ENCODE data around the gene NPDC1. TPM values are rescaled to one million over a fixed set of nuclear protein-coding genes. Genes with fewer than 3 reads are reported as not detected.

NPDC1 gene
- total RNA-seq, 1 donor from 2014 or later: 62.0 TPM

DNA sequence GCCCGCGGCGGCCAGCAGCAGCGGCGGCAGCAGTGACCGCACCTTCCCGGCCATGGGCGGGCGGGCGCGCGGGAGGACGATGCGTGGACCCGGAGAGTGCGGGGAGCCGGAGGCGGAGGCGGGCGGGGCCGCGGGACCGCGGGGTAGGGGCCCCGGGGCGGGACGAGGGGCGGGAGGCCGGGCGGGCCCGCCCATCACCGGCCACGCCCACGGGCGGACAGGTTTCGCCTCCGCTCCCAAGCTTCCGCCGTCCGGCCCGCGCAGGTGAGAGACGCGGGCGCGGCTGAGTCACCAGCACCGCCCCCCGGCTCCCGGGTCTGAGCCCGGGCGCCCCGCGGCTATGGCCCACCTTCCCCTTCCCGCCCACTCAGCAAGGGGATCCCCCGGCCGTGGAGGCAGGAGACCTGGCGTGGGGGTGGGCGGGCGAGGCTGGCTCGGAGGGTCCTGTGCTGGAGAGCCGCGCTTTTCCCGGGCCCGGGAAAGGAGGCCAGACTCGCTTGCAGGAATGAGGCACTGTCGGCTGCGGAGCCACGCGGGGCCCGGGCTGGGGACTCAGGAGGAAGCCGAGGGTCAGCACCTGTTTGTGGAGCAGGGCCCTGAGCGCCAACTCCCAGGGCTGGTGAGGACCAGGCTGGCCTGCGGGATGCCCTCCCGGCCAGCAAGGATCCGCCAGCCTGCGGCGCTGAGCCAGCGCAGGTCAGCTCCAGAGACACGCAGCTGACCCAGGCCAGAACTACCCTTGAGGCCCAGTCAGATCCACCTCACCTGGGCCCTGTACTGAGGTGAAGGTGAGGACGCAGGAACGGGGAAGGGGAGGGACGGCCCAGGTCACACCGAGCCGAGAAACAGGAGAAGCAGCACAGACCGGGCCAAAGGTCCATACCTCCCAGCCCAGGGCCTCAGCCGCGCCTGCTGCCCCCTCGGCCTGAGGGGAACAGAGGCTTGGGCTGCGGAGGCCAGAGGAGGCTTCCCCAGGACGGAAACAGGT lies 8.3 kb upstream of the NPDC1 start, which contains the start of gene ENTPD2:
ENTPD2 (minus strand) TSS at position 118 of the 988 bp plus-strand sequence; CDS start at position 54, 64 bp downstream.
- no peak for TF ChIP-seq CTCF (IDR thresholded peaks at IDR 0.05; ENCODE audit: unreplicated experiment)
- no peak for DNase-seq (ENCODE audit: low spot score, unreplicated experiment)
- Mint-ChIP-seq H3K36me3 (ENCODE audit: insufficient read depth) (no peaks in the 10 kb centered on the region), H3K27me3 (peaks cover 52% of the 10 kb centered on the region), H3K4me3 (ENCODE audit: low read depth) (peak within 1 kb of the TSS; percentile 16), H3K27ac (no peak within 1 kb of the TSS), H3K9me3 (ENCODE audit: low read depth) (no peaks in the 10 kb centered on the region), H3K4me1 (ENCODE audit: low read depth) (peaks cover 2% of the 10 kb centered on the region)

- Mint-ChIP-seq H3K27me3 (peaks cover 45% of the 10 kb centered on the region), H3K36me3 (ENCODE audit: insufficient read depth) (no peaks in the 10 kb centered on the region), H3K27ac (no peak overlapping the region), H3K4me3 (ENCODE audit: low read depth) (no peak overlapping the region), H3K4me1 (ENCODE audit: low read depth) (peaks cover 2% of the 10 kb centered on the region), H3K9me3 (ENCODE audit: low read depth) (no peaks in the 10 kb centered on the region)
- no peak for TF ChIP-seq CTCF (IDR thresholded peaks at IDR 0.05; ENCODE audit: unreplicated experiment)
- no peak for DNase-seq (ENCODE audit: low spot score, unreplicated experiment)
Observed at GRCh38 chr9:137052998-137053943, 7.3 kb upstream of the NPDC1 start.

- H3K27ac Mint-ChIP-seq: no peak overlapping the region
Observed at GRCh38 chr9:137052293-137052692, 6.3 kb upstream of the NPDC1 start.

GRCh38 chr9:137051145-137051724 lies 5.3 kb upstream of the NPDC1 start:
- peaks cover 2% of the 10 kb centered on the region for H3K4me1 Mint-ChIP-seq (ENCODE audit: low read depth)
- peaks cover 38% of the 10 kb centered on the region for H3K27me3 Mint-ChIP-seq
- no peaks in the 10 kb centered on the region for H3K9me3 Mint-ChIP-seq (ENCODE audit: low read depth)
- TF ChIP-seq CTCF (IDR thresholded peaks at IDR 0.05; ENCODE audit: unreplicated experiment): no peak
- no peak for DNase-seq (ENCODE audit: low spot score, unreplicated experiment)
- no peak overlapping the region for H3K27ac Mint-ChIP-seq
- H3K36me3 Mint-ChIP-seq (ENCODE audit: insufficient read depth): no peaks in the 10 kb centered on the region
- no peak overlapping the region for H3K4me3 Mint-ChIP-seq (ENCODE audit: low read depth)

More at GRCh38 chr9:137052293-137052692, 6.3 kb upstream of the NPDC1 start:
- Mint-ChIP-seq H3K27me3 (peaks cover 44% of the 10 kb centered on the region), H3K36me3 (ENCODE audit: insufficient read depth) (no peaks in the 10 kb centered on the region), H3K9me3 (ENCODE audit: low read depth) (no peaks in the 10 kb centered on the region), H3K4me3 (ENCODE audit: low read depth) (no peak overlapping the region), H3K4me1 (ENCODE audit: low read depth) (peaks cover 2% of the 10 kb centered on the region)
- no peak for DNase-seq (ENCODE audit: low spot score, unreplicated experiment)
- TF ChIP-seq CTCF (IDR thresholded peaks at IDR 0.05; ENCODE audit: unreplicated experiment): no peak
